OCI-LY7 (cell line): Measurements from ENCODE around the gene PPIL1. TPM values are rescaled to one million over a fixed set of nuclear protein-coding genes. Genes with fewer than 3 reads are reported as not detected.

ENCODE experiments used
- BruUV-seq: library from RNA; stranded (reverse); fragments of 400-500 nt; replicated peaks from 2 replicates; lab custom pipeline; 2021; lab: Mats Ljungman, UMichigan
- CTCF ChIA-PET: fragments of 300-600 bp; sonication (Branson Sonifier 250); formaldehyde crosslinking; loops from one replicate; lab custom pipeline; 2022; ENCODE audit warnings: antibody characterized with exemption; ENCODE audit not compliant: unreplicated experiment; lab: Charles Lee
- POLR2A ChIA-PET: fragments of 300-600 bp; sonication (Branson Sonifier 250); formaldehyde crosslinking; loops from one replicate; lab custom pipeline; 2022; ENCODE audit warnings: antibody characterized with exemption; lab: Charles Lee
- DNase-seq: peaks from one replicate; pipeline ENCODE4 v3.0.0-alpha.2; 2015; ENCODE audit warnings: low spot score
- H2AFZ ChIP-seq: fragments of 200-600 bp; sonication (generic), shearing (Covaris generic); 2 replicates; pipeline ENCODE4 v1.6.1; 2014; ENCODE audit warnings: mild to moderate bottlenecking, antibody characterized with exemption, low read length, moderate library complexity
- H3K27ac ChIP-seq: fragments of 200-600 bp; sonication (generic); 2 replicates; pipeline ENCODE4 v1.5.1; 2014; ENCODE audit warnings: mixed run types, low read depth, mild to moderate bottlenecking, moderate library complexity, low read length, inconsistent platforms; ENCODE audit not compliant: poor library complexity, severe bottlenecking
- H3K36me3 ChIP-seq: fragments of 200-600 bp; sonication (generic); 2 replicates; pipeline ENCODE4 v1.6.1; 2014; ENCODE audit warnings: mild to moderate bottlenecking, antibody characterized with exemption, low read length, moderate library complexity, mixed read lengths; ENCODE audit not compliant: insufficient read depth
- H3K4me1 ChIP-seq: fragments of 200-600 bp; sonication (generic); 2 replicates; pipeline ENCODE4 v1.5.1; 2014; ENCODE audit warnings: mild to moderate bottlenecking, low read length; ENCODE audit not compliant: insufficient read depth, poor library complexity, severe bottlenecking
- H3K4me2 ChIP-seq: fragments of 200-600 bp; sonication (generic); 2 replicates; pipeline ENCODE4 v1.6.1; 2014; ENCODE audit warnings: mild to moderate bottlenecking, low read length
- H3K4me3 ChIP-seq: fragments of 200-600 bp; sonication (generic); 2 replicates; pipeline ENCODE4 v1.5.1; 2014; ENCODE audit warnings: mild to moderate bottlenecking, low read depth, low read length; ENCODE audit not compliant: poor library complexity, severe bottlenecking
- H3K79me2 ChIP-seq: fragments of 200-600 bp; sonication (generic); 2 replicates; pipeline ENCODE4 v1.6.1; 2016; ENCODE audit warnings: low read depth, mild to moderate bottlenecking, low read length, moderate library complexity, mixed read lengths; ENCODE audit not compliant: insufficient read depth
- H3K9me2 ChIP-seq: fragments of 200-600 bp; sonication (generic); 2 replicates; pipeline ENCODE4 v1.6.1; 2016; ENCODE audit warnings: mild to moderate bottlenecking, low read length, mixed read lengths; ENCODE audit not compliant: insufficient read depth
- H3K9me3 ChIP-seq: fragments of 200-600 bp; sonication (generic); 2 replicates; pipeline ENCODE4 v1.6.1; 2014; ENCODE audit warnings: mild to moderate bottlenecking, mixed run types, low read length, mixed read lengths
- H4K20me1 ChIP-seq: fragments of 200-600 bp; sonication (generic); 2 replicates; pipeline ENCODE4 v1.6.1; 2014; ENCODE audit warnings: mild to moderate bottlenecking, antibody characterized with exemption, low read length, moderate library complexity, mixed read lengths; ENCODE audit not compliant: insufficient read depth
- EZH2phosphoT487 ChIP-seq: fragments of 200-600 bp; sonication (generic); IDR thresholded peaks from 2 replicates; pipeline ENCODE4 v1.6.1; 2018; ENCODE audit warnings: low read depth, borderline replicate concordance, mild to moderate bottlenecking, mixed run types, antibody characterized with exemption, low read length, moderate library complexity, mixed read lengths
- intact Hi-C: fragments of 100-400 bp; cut with micrococcal nuclease; formaldehyde crosslinking; loops from one replicate; pipeline ENCODE4 v1.10.0; 2022; ENCODE audit not compliant: unreplicated experiment
- total RNA-seq, 2 experiments: library from RNA; depleted of rRNA in 1 of 2; stranded (reverse); fragments of >200 nt in 1 of 2; shearing (Covaris generic) in 1 of 2; gene quantifications; 2 replicates each; pipeline ENCODE4 v1.2.3, GENCODE V29; 2014 to 2022
- TF ChIP-seq, protein P1 (sequence below): fragments of 200-600 bp; sonication (generic); conservative IDR thresholded peaks from 2 replicates; pipeline ENCODE4 v1.5.1; 2014; ENCODE audit warnings: mild to moderate bottlenecking, antibody characterized with exemption, low read length, moderate library complexity, mixed read lengths

The PPIL1 gene
- total RNA-seq, 2 experiments from 2014 or later = 38.9 to 40.0 TPM

DNA sequence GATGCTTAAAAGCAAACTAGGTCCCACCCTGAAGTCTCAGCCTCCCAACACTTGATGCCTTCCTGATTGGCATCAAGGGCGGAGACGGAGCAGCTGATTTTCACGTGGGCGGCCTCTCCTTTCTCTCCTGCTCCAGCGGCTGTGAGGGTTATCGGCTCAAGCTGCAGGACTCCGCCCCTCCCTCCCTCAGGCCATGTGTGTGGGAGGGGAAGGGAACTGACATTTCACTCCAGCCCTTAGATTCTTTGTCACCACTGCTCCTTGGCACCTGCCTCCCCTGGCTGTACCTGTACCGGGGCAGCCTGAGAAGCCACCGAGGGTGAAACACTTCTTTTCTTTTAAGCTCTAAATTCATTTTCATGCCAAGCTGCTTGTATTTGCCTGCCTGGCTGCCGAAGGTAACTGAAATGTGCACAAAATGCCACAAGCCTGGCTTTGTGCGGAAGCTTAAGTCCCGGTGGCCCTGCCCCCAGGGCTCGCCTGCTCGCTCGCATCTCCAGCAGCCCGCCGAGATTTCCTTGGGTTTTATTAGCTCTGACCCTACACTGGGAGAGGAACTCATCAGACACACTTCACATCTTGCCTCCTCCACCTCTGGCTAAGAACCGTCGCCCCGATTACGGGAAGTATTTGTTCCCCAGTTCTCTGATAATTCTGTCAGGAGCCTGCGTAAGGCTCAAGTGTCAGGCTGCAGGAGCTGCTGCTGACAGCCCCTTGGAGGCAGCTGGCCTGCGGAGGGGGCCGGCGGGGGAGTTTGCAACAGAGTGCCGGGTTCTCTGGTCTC, 25.8 kb downstream of the PPIL1 start:
- intact Hi-C loops = no loop called here
- no peaks in the 10 kb centered on the region for H3K79me2 ChIP-seq
- no peak overlapping the region for H3K4me2 ChIP-seq
- ChIA-PET CTCF (interaction anchor here (1.2 kb wide), 1 partner anchor 83 kb away, joined by 3 read pairs; no protein-coding TSS in a partner anchor), POLR2A (no interaction called here)
- H3K36me3 ChIP-seq = peaks cover 32% of the 10 kb centered on the region
- no peaks in the 10 kb centered on the region for H3K9me2 ChIP-seq
- no peak for TF ChIP-seq EZH2phosphoT487
- TF ChIP-seq, protein P1, sequence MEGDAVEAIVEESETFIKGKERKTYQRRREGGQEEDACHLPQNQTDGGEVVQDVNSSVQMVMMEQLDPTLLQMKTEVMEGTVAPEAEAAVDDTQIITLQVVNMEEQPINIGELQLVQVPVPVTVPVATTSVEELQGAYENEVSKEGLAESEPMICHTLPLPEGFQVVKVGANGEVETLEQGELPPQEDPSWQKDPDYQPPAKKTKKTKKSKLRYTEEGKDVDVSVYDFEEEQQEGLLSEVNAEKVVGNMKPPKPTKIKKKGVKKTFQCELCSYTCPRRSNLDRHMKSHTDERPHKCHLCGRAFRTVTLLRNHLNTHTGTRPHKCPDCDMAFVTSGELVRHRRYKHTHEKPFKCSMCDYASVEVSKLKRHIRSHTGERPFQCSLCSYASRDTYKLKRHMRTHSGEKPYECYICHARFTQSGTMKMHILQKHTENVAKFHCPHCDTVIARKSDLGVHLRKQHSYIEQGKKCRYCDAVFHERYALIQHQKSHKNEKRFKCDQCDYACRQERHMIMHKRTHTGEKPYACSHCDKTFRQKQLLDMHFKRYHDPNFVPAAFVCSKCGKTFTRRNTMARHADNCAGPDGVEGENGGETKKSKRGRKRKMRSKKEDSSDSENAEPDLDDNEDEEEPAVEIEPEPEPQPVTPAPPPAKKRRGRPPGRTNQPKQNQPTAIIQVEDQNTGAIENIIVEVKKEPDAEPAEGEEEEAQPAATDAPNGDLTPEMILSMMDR = no peak
- no TSS peak for BruUV-seq
- no peak overlapping the region for H3K27ac ChIP-seq
- H3K9me3 ChIP-seq = no peaks in the 10 kb centered on the region
- no peaks in the 10 kb centered on the region for H3K4me1 ChIP-seq
- H4K20me1 ChIP-seq = 0 out of 2 replicates have a peak, but pooled peaks cover 6% of the 10 kb centered on the region
- DNase-seq = no peak
- no peak overlapping the region for H2AFZ ChIP-seq
- no peak overlapping the region for H3K4me3 ChIP-seq

DNA sequence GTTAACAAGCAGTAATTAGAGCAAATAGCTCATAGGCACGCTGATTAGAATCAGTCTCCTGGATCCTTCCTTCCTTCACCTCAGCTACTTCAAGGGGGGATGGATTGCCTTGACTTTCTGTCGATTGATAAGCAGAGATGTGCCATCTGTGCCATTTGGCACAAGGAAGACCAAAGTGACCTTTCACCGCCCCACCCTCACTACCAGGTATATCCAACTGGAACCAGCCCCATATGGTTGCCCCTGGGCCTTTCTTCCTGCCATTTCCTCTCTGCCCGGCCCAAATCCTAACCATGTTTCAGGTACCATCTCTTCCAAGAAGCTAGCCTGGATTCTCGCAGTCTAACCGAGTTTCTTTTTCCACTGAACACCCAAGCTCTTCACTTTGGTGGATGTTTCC, 26.6 kb downstream of the PPIL1 start:
- ChIA-PET POLR2A (no interaction called here), CTCF (no interaction called here)
- H3K79me2 ChIP-seq = no peaks in the 10 kb centered on the region
- TF ChIP-seq EZH2phosphoT487 = no peak
- TF ChIP-seq, protein P1 = no peak
- H3K27ac ChIP-seq = no peak overlapping the region
- 0 out of 2 replicates have a peak, but pooled peaks cover 6% of the 10 kb centered on the region for H4K20me1 ChIP-seq
- intact Hi-C loops = no loop called here
- no peak overlapping the region for H3K4me3 ChIP-seq
- H3K9me2 ChIP-seq = no peaks in the 10 kb centered on the region
- H3K4me1 ChIP-seq = no peaks in the 10 kb centered on the region
- no TSS peak for BruUV-seq
- H3K9me3 ChIP-seq = no peaks in the 10 kb centered on the region
- H3K36me3 ChIP-seq = peaks cover 24% of the 10 kb centered on the region; the same call in 1 of the 2 replicates
- no peak overlapping the region for H3K4me2 ChIP-seq
- no peak for DNase-seq
- H2AFZ ChIP-seq = no peak overlapping the region

DNA sequence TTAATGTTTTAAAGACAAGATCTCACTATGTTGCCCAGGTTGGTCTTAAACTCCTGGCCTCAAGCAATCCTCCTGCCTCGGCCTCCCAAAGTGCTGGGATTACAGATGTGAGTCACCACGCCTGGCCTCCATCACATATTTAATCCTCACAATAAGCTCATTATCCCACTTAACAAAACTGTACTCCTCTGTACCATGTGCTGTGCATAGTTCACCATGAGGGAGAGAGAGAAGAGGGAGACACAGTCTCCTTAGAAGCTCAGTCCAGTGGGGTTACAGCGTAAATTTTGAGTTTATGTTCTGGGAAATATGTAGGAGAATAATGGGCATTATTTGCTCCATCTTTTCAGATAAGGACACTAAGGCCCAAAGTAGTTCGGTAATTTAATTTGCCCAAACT, 27.5 kb downstream of the PPIL1 start:
- Histone ChIP-seq H3K4me3 (no peak overlapping the region), H3K27ac (no peak overlapping the region), H2AFZ (no peak overlapping the region), H3K4me2 (no peak overlapping the region), H3K9me2 (no peaks in the 10 kb centered on the region), H3K36me3 (peaks cover 16% of the 10 kb centered on the region; the same call in 1 of the 2 replicates), H3K79me2 (no peaks in the 10 kb centered on the region), H3K9me3 (no peaks in the 10 kb centered on the region), H4K20me1 (0 out of 2 replicates have a peak, but pooled peaks cover 6% of the 10 kb centered on the region), H3K4me1 (no peaks in the 10 kb centered on the region)
- POLR2A ChIA-PET = no interaction called here
- TF ChIP-seq, protein P1 = no peak
- TF ChIP-seq EZH2phosphoT487 = no peak
- no TSS peak for BruUV-seq
- no peak for DNase-seq
- intact Hi-C loops = no loop called here
- CTCF ChIA-PET = interaction anchor here (0.8 kb wide), 1 partner anchor 81 kb away, joined by 3 read pairs; no protein-coding TSS in a partner anchor
